ENCODE results near the gene PROKR1. TPM values are rescaled to one million over a fixed set of nuclear protein-coding genes. Genes with fewer than 3 reads are reported as not detected.

The PROKR1 gene
- polyA plus RNA-seq, 1 donor from 2014 or later: 0.06 TPM

DNA sequence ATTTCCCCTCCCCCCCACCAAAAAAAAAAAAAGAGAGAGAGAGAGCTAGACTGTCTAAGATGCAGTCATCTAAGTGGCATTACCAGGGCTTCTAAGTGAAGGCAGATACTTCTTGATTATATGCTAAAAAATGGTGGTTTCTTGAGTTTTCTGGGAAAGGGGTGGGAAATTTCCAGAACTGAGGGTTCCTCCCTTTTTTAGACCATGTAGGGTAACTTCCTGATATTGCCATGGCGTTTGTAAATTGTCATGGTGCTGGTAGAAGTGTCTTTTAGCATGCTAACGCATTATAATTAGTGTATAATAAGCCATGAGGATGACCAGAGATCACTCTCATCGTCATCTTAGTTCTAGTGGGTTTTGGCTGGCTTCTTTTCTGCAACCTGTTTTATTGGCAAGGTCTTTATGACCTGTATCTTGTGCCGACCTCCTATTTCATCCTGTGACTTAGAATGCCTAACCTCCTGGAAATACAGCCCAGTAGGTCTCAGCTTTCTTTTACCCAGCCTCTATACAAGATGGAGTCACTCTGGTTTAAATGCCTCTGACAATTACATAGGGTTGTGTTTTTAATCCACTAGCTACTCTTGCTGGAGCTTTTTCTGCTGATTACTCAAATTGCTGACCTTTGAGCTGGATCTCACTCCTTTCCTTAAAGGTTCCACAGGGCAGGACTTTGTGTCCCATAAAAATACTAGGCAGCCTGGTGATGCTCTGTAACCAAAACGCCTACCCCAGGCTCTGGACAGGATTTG is 30.4 kb upstream of the PROKR1 start:
- H4K20me1 ChIP-seq (ENCODE audit: insufficient read depth): no peaks in the 10 kb centered on the region
- H2AFZ ChIP-seq (ENCODE audit: low read depth, low read length): no peak overlapping the region
- H3K27me3 ChIP-seq (ENCODE audit: insufficient read depth, low read depth, low read length): no peaks in the 10 kb centered on the region
- H3K4me3 ChIP-seq (ENCODE audit: low read length): no peak overlapping the region
- no peak overlapping the region for H3K27ac ChIP-seq (ENCODE audit: low read length)
- H3K9ac ChIP-seq (ENCODE audit: low read length): no peak overlapping the region
- H3K36me3 ChIP-seq (ENCODE audit: insufficient read depth, low read length): no peaks in the 10 kb centered on the region
- H3K79me2 ChIP-seq (replicated peaks; ENCODE audit: insufficient read depth, low read length): no peaks in the 10 kb centered on the region
- no peaks in the 10 kb centered on the region for H3K9me2 ChIP-seq (ENCODE audit: insufficient read depth, low read length)
- H3K4me2 ChIP-seq (ENCODE audit: low read length): no peak overlapping the region
- TF ChIP-seq, protein P1, sequence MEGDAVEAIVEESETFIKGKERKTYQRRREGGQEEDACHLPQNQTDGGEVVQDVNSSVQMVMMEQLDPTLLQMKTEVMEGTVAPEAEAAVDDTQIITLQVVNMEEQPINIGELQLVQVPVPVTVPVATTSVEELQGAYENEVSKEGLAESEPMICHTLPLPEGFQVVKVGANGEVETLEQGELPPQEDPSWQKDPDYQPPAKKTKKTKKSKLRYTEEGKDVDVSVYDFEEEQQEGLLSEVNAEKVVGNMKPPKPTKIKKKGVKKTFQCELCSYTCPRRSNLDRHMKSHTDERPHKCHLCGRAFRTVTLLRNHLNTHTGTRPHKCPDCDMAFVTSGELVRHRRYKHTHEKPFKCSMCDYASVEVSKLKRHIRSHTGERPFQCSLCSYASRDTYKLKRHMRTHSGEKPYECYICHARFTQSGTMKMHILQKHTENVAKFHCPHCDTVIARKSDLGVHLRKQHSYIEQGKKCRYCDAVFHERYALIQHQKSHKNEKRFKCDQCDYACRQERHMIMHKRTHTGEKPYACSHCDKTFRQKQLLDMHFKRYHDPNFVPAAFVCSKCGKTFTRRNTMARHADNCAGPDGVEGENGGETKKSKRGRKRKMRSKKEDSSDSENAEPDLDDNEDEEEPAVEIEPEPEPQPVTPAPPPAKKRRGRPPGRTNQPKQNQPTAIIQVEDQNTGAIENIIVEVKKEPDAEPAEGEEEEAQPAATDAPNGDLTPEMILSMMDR (IDR thresholded peaks at IDR 0.05; ENCODE audit: poor library complexity, severe bottlenecking): no peak
- TF ChIP-seq MXI1 (conservative IDR thresholded peaks at IDR 0.05; ENCODE audit: poor library complexity, severe bottlenecking): no peak
- TF ChIP-seq EP300 (conservative IDR thresholded peaks at IDR 0.05; ENCODE audit: poor library complexity, severe bottlenecking): no peak
- TF ChIP-seq, protein P2, sequence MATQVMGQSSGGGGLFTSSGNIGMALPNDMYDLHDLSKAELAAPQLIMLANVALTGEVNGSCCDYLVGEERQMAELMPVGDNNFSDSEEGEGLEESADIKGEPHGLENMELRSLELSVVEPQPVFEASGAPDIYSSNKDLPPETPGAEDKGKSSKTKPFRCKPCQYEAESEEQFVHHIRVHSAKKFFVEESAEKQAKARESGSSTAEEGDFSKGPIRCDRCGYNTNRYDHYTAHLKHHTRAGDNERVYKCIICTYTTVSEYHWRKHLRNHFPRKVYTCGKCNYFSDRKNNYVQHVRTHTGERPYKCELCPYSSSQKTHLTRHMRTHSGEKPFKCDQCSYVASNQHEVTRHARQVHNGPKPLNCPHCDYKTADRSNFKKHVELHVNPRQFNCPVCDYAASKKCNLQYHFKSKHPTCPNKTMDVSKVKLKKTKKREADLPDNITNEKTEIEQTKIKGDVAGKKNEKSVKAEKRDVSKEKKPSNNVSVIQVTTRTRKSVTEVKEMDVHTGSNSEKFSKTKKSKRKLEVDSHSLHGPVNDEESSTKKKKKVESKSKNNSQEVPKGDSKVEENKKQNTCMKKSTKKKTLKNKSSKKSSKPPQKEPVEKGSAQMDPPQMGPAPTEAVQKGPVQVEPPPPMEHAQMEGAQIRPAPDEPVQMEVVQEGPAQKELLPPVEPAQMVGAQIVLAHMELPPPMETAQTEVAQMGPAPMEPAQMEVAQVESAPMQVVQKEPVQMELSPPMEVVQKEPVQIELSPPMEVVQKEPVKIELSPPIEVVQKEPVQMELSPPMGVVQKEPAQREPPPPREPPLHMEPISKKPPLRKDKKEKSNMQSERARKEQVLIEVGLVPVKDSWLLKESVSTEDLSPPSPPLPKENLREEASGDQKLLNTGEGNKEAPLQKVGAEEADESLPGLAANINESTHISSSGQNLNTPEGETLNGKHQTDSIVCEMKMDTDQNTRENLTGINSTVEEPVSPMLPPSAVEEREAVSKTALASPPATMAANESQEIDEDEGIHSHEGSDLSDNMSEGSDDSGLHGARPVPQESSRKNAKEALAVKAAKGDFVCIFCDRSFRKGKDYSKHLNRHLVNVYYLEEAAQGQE (IDR thresholded peaks at IDR 0.05; ENCODE audit: borderline replicate concordance): no peak
- no peak for TF ChIP-seq SMC3 (conservative IDR thresholded peaks at IDR 0.05; ENCODE audit: poor library complexity)
- no peak for TF ChIP-seq RAD21 (conservative IDR thresholded peaks at IDR 0.05)
- TF ChIP-seq TAF1 (IDR thresholded peaks at IDR 0.05; ENCODE audit: low read depth): no peak
- no peak for TF ChIP-seq EZH2 (IDR thresholded peaks at IDR 0.05; ENCODE audit: borderline replicate concordance, insufficient read depth, low read length, poor library complexity, severe bottlenecking)
- no peak for TF ChIP-seq POLR2AphosphoS5 (IDR thresholded peaks at IDR 0.05)
- H3F3A ChIP-seq (ENCODE audit: insufficient read depth, low read length, poor library complexity, severe bottlenecking): no peaks in the 10 kb centered on the region
- H3K9me3 ChIP-seq (ENCODE audit: low read length): no peaks in the 10 kb centered on the region

- H3K4me3 ChIP-seq (ENCODE audit: low read length): no peak overlapping the region
- H3K79me2 ChIP-seq (replicated peaks; ENCODE audit: insufficient read depth, low read length): no peaks in the 10 kb centered on the region
- H2AFZ ChIP-seq (ENCODE audit: low read depth, low read length): no peak overlapping the region
- no peaks in the 10 kb centered on the region for H3K27me3 ChIP-seq (ENCODE audit: insufficient read depth, low read depth, low read length)
- no peak overlapping the region for H3K27ac ChIP-seq (ENCODE audit: low read length)
- H3F3A ChIP-seq (ENCODE audit: insufficient read depth, low read length, poor library complexity, severe bottlenecking): no peaks in the 10 kb centered on the region
- no peak overlapping the region for H3K4me2 ChIP-seq (ENCODE audit: low read length)
- H3K9me3 ChIP-seq (ENCODE audit: low read length): no peaks in the 10 kb centered on the region
- no peaks in the 10 kb centered on the region for H3K36me3 ChIP-seq (ENCODE audit: insufficient read depth, low read length)
- no peaks in the 10 kb centered on the region for H3K9me2 ChIP-seq (ENCODE audit: insufficient read depth, low read length)
- TF ChIP-seq SMC3 (conservative IDR thresholded peaks at IDR 0.05; ENCODE audit: poor library complexity) (no peak), TAF1 (IDR thresholded peaks at IDR 0.05; ENCODE audit: low read depth) (no peak), RAD21 (conservative IDR thresholded peaks at IDR 0.05) (no peak), EP300 (conservative IDR thresholded peaks at IDR 0.05; ENCODE audit: poor library complexity, severe bottlenecking) (no peak), EZH2 (IDR thresholded peaks at IDR 0.05; ENCODE audit: borderline replicate concordance, insufficient read depth, low read length, poor library complexity, severe bottlenecking) (no peak), POLR2AphosphoS5 (IDR thresholded peaks at IDR 0.05) (no peak), MXI1 (conservative IDR thresholded peaks at IDR 0.05; ENCODE audit: poor library complexity, severe bottlenecking) (no peak)
- TF ChIP-seq, protein P1 (IDR thresholded peaks at IDR 0.05; ENCODE audit: poor library complexity, severe bottlenecking): no peak
- TF ChIP-seq, protein P2 (IDR thresholded peaks at IDR 0.05; ENCODE audit: borderline replicate concordance): no peak
- H3K9ac ChIP-seq (ENCODE audit: low read length): no peak overlapping the region
- no peaks in the 10 kb centered on the region for H4K20me1 ChIP-seq (ENCODE audit: insufficient read depth)
Measured at GRCh38 chr2:68620772-68621171, 22.6 kb upstream of the PROKR1 start.

Measured in neural cell (in vitro differentiated cells).